H1 (cell line): ENCODE data around the gene CFAP61.

Experiments
- RBBP5 ChIP-seq: IDR thresholded peaks from 2 replicates; pipeline ENCODE4 v1.7.1; 2012; ENCODE audit warnings: low read depth, mild to moderate bottlenecking, inconsistent platforms, low read length, moderate library complexity, borderline replicate concordance
- SAP30 ChIP-seq: fragments of 300-600 bp; sonication (generic); IDR thresholded peaks from 2 replicates; pipeline ENCODE4 v1.7.1; 2012; ENCODE audit warnings: low read length, moderate library complexity, mild to moderate bottlenecking, inconsistent platforms; ENCODE audit not compliant: insufficient read depth, insufficient replicate concordance
- TAF1 ChIP-seq: IDR thresholded peaks from 2 replicates; pipeline ENCODE4 v1.6.1; 2011; ENCODE audit warnings: mild to moderate bottlenecking, low read depth, low read length

- no peak for TF ChIP-seq SAP30
- no peak for TF ChIP-seq TAF1
- no peak for TF ChIP-seq RBBP5
These were observed 31.5 kb downstream of the CFAP61 start for GRCh38 chr20:20083807-20084206.
